Measurements from ENCODE around the gene C19orf53. TPM values are rescaled to one million over a fixed set of nuclear protein-coding genes. Genes with fewer than 3 reads are reported as not detected.

The C19orf53 gene
- total and polyA plus RNA-seq, 5 donors, result 91.3 to 233 (median 105) TPM

- DNase-seq, result no peak
- intact Hi-C loops (cut with DNase I), result no loop called here
- no peak overlapping the region for H3K27ac ChIP-seq (ENCODE audit: low read length)
- H3K27me3 ChIP-seq (ENCODE audit: control insufficient read depth, insufficient read depth), result no peaks in the 10 kb centered on the region
- no peaks in the 10 kb centered on the region for H3K4me1 ChIP-seq (ENCODE audit: control insufficient read depth, insufficient read depth, low read length)
- ATAC-seq, result no peak
- 93% methylated on average over 9 of the region's 9 CpGs for WGBS
- no peaks in the 10 kb centered on the region for H3K9me3 ChIP-seq (ENCODE audit: control insufficient read depth, low read length)
- H3K4me3 ChIP-seq (ENCODE audit: low read length), result no peak overlapping the region
Observed at GRCh38 chr19:13826652-13827235, 52.5 kb downstream of the C19orf53 start.

- 78% methylated on average over 4 of the region's 4 CpGs for WGBS
- ATAC-seq (no peak), DNase-seq (no peak)
- intact Hi-C loops (cut with DNase I), result no loop called here
- Histone ChIP-seq H3K27ac (ENCODE audit: low read length) (no peak overlapping the region), H3K27me3 (ENCODE audit: control insufficient read depth, insufficient read depth) (no peaks in the 10 kb centered on the region), H3K4me3 (ENCODE audit: low read length) (no peak overlapping the region), H3K4me1 (ENCODE audit: control insufficient read depth, insufficient read depth, low read length) (no peaks in the 10 kb centered on the region), H3K9me3 (ENCODE audit: control insufficient read depth, low read length) (no peaks in the 10 kb centered on the region)
Observed at GRCh38 chr19:13827656-13828055, 53.4 kb downstream of the C19orf53 start.

Other genes starting within 250 kb of the C19orf53 start
- 10 to 100 TPM; 14.9 to 21.2 (median 16.8) TPM for gene MRI1, start 9.9 kb upstream of the C19orf53 start, total RNA-seq
- 11.2 TPM for gene MRI1, start 9.9 kb upstream of the C19orf53 start, polyA plus RNA-seq
- 1 to 10 TPM; 3.4 to 6.4 (median 3.5) TPM for gene ZSWIM4, start 21.0 kb downstream of the C19orf53 start, total RNA-seq
- 2.3 TPM for gene ZSWIM4, start 21.0 kb downstream of the C19orf53 start, polyA plus RNA-seq
- gene NANOS3, start 102.7 kb downstream of the C19orf53 start, total RNA-seq, result 1 to 10 TPM in 2 of 4 donors, under 1 TPM in 1, not detected in 1; 0.86 to 2.1 (median 1.4) TPM
- gene NANOS3, start 102.7 kb downstream of the C19orf53 start, polyA plus RNA-seq, result 1.7 TPM
- gene BRME1, start 131.7 kb downstream of the C19orf53 start, total RNA-seq, result 1 to 10 TPM in 1 of 4 donors, under 1 TPM in 3; 0.40 to 1.2 (median 0.80) TPM
- gene BRME1, start 131.7 kb downstream of the C19orf53 start, polyA plus RNA-seq, result 0.48 TPM
- 10 to 100 TPM; 21.6 to 26.2 (median 22.3) TPM for gene CC2D1A, start 131.7 kb downstream of the C19orf53 start, total RNA-seq
- gene CC2D1A, start 131.7 kb downstream of the C19orf53 start, polyA plus RNA-seq, result 22.9 TPM
- 1 to 10 TPM; 1.4 to 3.2 (median 2.2) TPM for gene PODNL1, start 164.0 kb downstream of the C19orf53 start, total RNA-seq
- gene PODNL1, start 164.0 kb downstream of the C19orf53 start, polyA plus RNA-seq, result 1.9 TPM
- 10 to 100 TPM; 20.3 to 24.1 (median 21.1) TPM for gene DCAF15, start 178.1 kb downstream of the C19orf53 start, total RNA-seq
- 21.5 TPM for gene DCAF15, start 178.1 kb downstream of the C19orf53 start, polyA plus RNA-seq
- 10 to 100 TPM; 10.9 to 15.6 (median 13.5) TPM for gene RFX1, start 231.9 kb downstream of the C19orf53 start, total RNA-seq
- gene RFX1, start 231.9 kb downstream of the C19orf53 start, polyA plus RNA-seq, result 7.0 TPM

Data from right cardiac atrium (tissue), 5 donors.